Nephron progenitor cell (in vitro differentiated cells): Measurements from ENCODE around the gene MRPL33.

Source experiments
- DNase-seq: peaks from one replicate; pipeline ENCODE4 v3.0.0; 2021
- H3K27ac Mint-ChIP-seq: 2 replicates; pipeline ENCODE4 v1.8.0; 2021; ENCODE audit warnings: mild to moderate bottlenecking, moderate library complexity, mixed read lengths
- H3K27me3 Mint-ChIP-seq: 2 replicates; pipeline ENCODE4 v1.8.0; 2021; ENCODE audit warnings: mild to moderate bottlenecking, low read depth, mixed read lengths; ENCODE audit not compliant: poor library complexity
- H3K36me3 Mint-ChIP-seq: 2 replicates; pipeline ENCODE4 v1.8.0; 2021; ENCODE audit warnings: low read depth, mixed read lengths
- H3K4me1 Mint-ChIP-seq: 2 replicates; pipeline ENCODE4 v1.8.0; 2021; ENCODE audit warnings: mixed read lengths
- H3K4me3 Mint-ChIP-seq: 2 replicates; pipeline ENCODE4 v1.8.0; 2021; ENCODE audit warnings: mild to moderate bottlenecking, moderate library complexity, mixed read lengths
- H3K9me3 Mint-ChIP-seq: 2 replicates; pipeline ENCODE4 v1.8.0; 2021; ENCODE audit warnings: mild to moderate bottlenecking, moderate library complexity, mixed read lengths
- CTCF ChIP-seq: fragments of 200-600 bp; sonication (generic); IDR thresholded peaks from 2 replicates; pipeline ENCODE4 v1.5.0; 2021; ENCODE audit warnings: antibody characterized with exemption

MRPL33 gene

DNA sequence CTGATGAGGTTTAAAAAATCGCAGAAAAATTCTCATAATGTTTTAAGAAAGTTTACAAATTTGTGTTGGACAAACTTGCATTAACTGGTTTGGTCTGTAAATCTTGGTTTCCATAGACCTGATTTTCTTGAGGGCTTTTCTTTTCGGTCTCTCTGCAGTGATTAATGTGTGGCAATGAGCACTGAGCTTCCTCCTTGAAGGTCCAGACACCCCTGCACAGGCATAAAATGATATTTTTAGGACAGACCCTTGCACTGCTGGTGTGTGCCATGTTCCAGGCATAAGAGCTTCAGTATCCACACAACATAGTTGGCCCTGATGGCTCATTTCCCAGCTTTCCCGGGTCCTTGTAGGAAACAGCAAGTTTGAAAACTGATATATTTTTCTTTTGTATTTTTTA lies 33.7 kb downstream of the MRPL33 start:
- H3K36me3 Mint-ChIP-seq = no peaks in the 10 kb centered on the region

DNA sequence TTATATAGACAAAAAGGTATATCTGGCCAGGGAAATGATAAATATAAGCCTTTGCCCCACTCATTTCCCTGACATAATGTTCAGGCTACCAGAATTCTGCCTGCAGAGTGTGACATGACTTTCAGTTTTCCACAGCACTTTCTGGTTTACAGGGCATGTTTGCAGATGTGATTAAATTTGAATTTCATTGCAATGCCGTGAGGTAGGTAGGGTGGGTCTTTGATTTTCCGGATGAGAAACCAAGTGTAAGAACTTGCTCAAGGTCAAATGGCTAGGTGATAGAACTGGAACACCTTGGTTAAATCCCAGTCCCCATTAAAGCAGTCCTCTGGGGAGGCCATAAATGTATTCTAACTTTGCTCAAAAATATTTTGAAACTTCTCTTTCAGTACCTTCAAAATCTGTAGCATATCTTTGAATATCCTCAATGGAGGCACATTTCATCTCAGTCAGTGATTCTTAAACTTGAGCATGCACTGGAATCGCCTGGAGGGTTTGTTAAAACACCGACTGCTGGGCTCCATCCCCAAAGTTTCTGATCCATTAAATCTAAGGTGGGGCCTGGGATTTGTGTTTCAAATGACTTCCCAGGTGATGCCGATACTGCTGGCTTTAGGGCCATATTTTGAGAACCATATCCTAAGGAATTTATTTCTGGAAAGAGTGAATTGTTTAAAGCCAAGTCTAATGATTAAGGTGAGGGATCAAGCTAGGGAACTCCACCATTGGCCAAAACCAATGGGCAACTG lies 35.0 kb downstream of the MRPL33 start:
- no peak for DNase-seq
- no peak overlapping the region for H3K27ac Mint-ChIP-seq
- H3K36me3 Mint-ChIP-seq = no peaks in the 10 kb centered on the region
- no peak overlapping the region for H3K4me3 Mint-ChIP-seq
- H3K4me1 Mint-ChIP-seq = peaks cover under 1% of the 10 kb centered on the region
- no peaks in the 10 kb centered on the region for H3K27me3 Mint-ChIP-seq
- TF ChIP-seq CTCF = no peak
- no peaks in the 10 kb centered on the region for H3K9me3 Mint-ChIP-seq

More for the DNA sequence above, 33.7 kb downstream of the MRPL33 start:
- Mint-ChIP-seq H3K4me1 (no peaks in the 10 kb centered on the region), H3K4me3 (no peak overlapping the region), H3K9me3 (no peaks in the 10 kb centered on the region), H3K27ac (no peak overlapping the region), H3K27me3 (no peaks in the 10 kb centered on the region)
- no peak for TF ChIP-seq CTCF
- DNase-seq = no peak

DNA sequence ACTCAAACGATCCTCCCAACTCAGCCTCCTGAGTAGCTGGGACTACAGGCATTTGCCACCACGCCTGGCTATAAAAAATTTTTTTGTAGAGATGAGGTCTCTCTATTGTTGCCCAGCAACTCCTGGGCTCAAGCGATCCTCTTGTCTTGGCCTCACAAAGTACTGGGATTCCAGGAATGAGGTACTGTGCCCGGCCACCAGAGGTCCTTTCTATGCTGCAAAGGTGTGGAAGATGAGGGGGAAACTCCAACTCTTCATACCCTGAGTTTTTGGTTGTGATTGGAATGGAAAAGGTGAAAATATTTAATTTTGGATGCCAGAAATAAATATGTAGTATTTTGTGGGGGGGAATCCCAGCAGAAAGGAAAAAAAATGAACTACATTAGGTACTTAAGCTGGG lies 36.0 kb downstream of the MRPL33 start:
- no peak overlapping the region for H3K27ac Mint-ChIP-seq

GRCh38 chr2:27808418-27808817 lies 36.9 kb downstream of the MRPL33 start:
- Mint-ChIP-seq H3K27me3 (no peaks in the 10 kb centered on the region), H3K9me3 (peaks cover 17% of the 10 kb centered on the region), H3K4me3 (no peak overlapping the region), H3K4me1 (peaks cover 7% of the 10 kb centered on the region), H3K36me3 (peaks cover 12% of the 10 kb centered on the region), H3K27ac (no peak overlapping the region)
- no peak for TF ChIP-seq CTCF
- DNase-seq = no peak

More for the DNA sequence above, 36.0 kb downstream of the MRPL33 start:
- peaks cover 5% of the 10 kb centered on the region for H3K36me3 Mint-ChIP-seq
- peaks cover 10% of the 10 kb centered on the region for H3K9me3 Mint-ChIP-seq
- DNase-seq = peak; percentile 16
- H3K4me1 Mint-ChIP-seq = peaks cover 7% of the 10 kb centered on the region
- no peaks in the 10 kb centered on the region for H3K27me3 Mint-ChIP-seq
- H3K4me3 Mint-ChIP-seq = no peak overlapping the region
- TF ChIP-seq CTCF = peak; percentile 35

DNA sequence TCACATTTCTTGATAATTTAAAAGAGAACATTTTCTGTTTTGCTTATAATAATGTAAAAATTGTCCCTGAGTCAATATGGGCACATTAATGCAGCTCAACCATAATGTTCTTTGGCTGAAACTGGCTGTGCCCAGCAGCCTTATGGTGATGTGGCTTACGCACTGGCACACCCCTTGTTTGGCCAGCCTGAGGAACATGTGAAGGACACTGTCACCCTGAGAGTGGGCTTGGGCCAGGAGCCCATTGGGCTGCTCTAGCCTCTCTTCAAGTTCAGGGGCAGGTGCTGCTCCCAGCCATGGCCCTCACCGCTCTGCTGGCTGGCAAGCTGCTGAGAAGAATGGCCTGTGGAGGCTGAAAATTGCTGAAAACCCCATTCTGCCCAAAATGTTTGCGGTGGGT lies 37.5 kb downstream of the MRPL33 start:
- Mint-ChIP-seq H3K27ac (no peak overlapping the region), H3K27me3 (no peaks in the 10 kb centered on the region), H3K9me3 (peaks cover 17% of the 10 kb centered on the region), H3K4me1 (peaks cover 7% of the 10 kb centered on the region), H3K36me3 (peaks cover 12% of the 10 kb centered on the region), H3K4me3 (no peak overlapping the region)
- DNase-seq = no peak
- no peak for TF ChIP-seq CTCF

DNA sequence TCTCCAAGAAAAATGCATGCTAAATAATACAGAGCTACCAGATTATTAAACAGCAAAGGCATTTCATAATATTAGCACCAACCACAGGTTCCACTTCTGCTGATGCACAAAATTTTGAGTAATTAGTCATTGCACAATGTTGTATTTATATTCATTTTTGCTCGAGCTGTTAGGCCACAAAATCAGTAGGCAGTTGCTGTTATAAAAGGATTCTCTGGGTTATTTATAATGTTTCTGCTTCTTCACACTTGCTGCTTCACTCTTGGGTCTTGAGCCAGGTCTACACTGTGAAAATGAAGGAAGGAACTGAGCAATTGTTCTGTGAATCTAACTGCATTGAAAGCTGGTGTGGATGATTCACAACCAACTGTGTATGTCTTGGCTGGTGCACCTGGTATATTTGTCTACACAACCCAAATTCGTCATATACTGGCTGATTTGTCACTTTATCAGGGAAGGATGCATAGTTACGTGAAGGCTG lies 38.3 kb downstream of the MRPL33 start:
- no peak for TF ChIP-seq CTCF
- Mint-ChIP-seq H3K4me1 (peaks cover 7% of the 10 kb centered on the region), H3K27me3 (no peaks in the 10 kb centered on the region), H3K9me3 (peaks cover 17% of the 10 kb centered on the region), H3K4me3 (no peak overlapping the region), H3K36me3 (peaks cover 12% of the 10 kb centered on the region), H3K27ac (no peak overlapping the region)
- no peak for DNase-seq
